Activated CD4-positive, alpha-beta T cell treated with anti-CD3 and anti-CD28 coated beads, Interleukin-2, amount 10 ng/mL, durations not matched to agents 7 days and 5 days (primary cell): Measurements from ENCODE around the gene KIAA0825. TPM values are rescaled to one million over a fixed set of nuclear protein-coding genes. Genes with fewer than 3 reads are reported as not detected.

Source experiments
- CTCF ChIA-PET: fragments of 350-600 bp; sonication (Branson Sonifier 250); formaldehyde crosslinking; loops from one replicate; lab custom pipeline; 2021; ENCODE audit warnings: antibody characterized with exemption; lab: Charles Lee
- POLR2A ChIA-PET: fragments of 350-600 bp; sonication (Branson Sonifier 250); formaldehyde crosslinking; loops from one replicate; lab custom pipeline; 2021; ENCODE audit warnings: antibody characterized with exemption; lab: Charles Lee
- DNase-seq: peaks from one replicate; pipeline ENCODE4 v3.0.0-alpha.2; 2020
- H3K27ac Mint-ChIP-seq: one replicate; pipeline ENCODE4 v1.8.0; 2021; ENCODE audit warnings: mild to moderate bottlenecking, moderate library complexity, mixed read lengths
- H3K27me3 Mint-ChIP-seq: one replicate; pipeline ENCODE4 v1.8.0; 2021; ENCODE audit warnings: mixed read lengths
- H3K36me3 Mint-ChIP-seq: one replicate; pipeline ENCODE4 v1.8.0; 2021; ENCODE audit warnings: low read depth, mixed read lengths
- H3K4me1 Mint-ChIP-seq: one replicate; pipeline ENCODE4 v1.8.0; 2021; ENCODE audit warnings: mixed read lengths
- H3K4me3 Mint-ChIP-seq: one replicate; pipeline ENCODE4 v1.8.0; 2021; ENCODE audit warnings: mild to moderate bottlenecking, moderate library complexity, mixed read lengths
- H3K9me3 Mint-ChIP-seq: one replicate; pipeline ENCODE4 v1.8.0; 2021; ENCODE audit warnings: mixed read lengths
- total RNA-seq, 2 experiments: library from RNA; stranded (reverse); gene quantifications; one replicate each; pipeline ENCODE4 v1.2.3, GENCODE V29; 2021

Gene KIAA0825
- total RNA-seq, 2 experiments from 2014 or later, result 2.1 to 2.7 TPM

DNA sequence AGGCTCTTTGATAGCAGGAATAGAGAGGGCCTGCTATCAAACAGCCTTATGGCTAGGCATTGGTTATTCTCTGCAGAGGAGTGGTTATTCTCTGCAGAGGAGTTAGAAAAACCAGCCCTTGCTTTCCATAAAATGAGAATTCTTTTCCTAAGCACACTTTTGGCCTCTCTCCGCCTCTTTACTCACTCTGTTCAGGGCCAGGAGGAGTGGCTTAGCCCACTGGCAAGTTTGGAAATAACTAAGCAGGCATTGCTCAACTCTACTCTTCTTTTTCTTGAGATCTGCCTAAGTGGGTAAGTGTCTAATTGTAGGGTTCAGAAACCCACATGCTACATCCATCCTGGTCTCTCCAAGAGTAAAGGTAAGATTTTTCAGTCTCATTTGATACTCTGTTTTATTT is 341.7 kb downstream of the KIAA0825 start:
- POLR2A ChIA-PET, result no interaction called here
- CTCF ChIA-PET, result no interaction called here
- Mint-ChIP-seq H3K4me3 (no peak overlapping the region), H3K27me3 (no peaks in the 10 kb centered on the region), H3K9me3 (no peaks in the 10 kb centered on the region), H3K36me3 (no peaks in the 10 kb centered on the region), H3K27ac (no peak overlapping the region), H3K4me1 (no peaks in the 10 kb centered on the region)
- DNase-seq, result no peak

DNA sequence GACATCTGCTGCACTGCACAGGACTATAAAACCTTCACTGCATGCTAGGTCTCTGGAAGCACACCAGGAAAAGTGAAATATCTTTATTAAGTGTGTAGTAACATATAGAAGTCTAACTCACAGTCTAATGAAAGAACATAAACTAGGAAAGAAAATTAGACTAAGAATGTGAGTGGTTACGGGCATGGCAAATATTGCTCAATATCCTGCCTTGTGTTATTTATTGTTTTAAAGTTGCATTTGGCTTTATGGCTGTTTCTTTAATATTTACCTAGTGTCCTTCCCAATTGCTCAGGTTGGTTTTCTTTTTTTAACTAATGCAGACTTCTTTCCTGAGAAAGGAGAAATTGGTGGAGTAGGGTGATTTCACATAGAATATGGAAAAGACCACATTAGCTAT is 342.4 kb downstream of the KIAA0825 start:
- Mint-ChIP-seq H3K27ac (no peak overlapping the region), H3K4me3 (no peak overlapping the region), H3K4me1 (no peaks in the 10 kb centered on the region), H3K36me3 (no peaks in the 10 kb centered on the region), H3K9me3 (no peaks in the 10 kb centered on the region), H3K27me3 (no peaks in the 10 kb centered on the region)
- CTCF ChIA-PET, result no interaction called here
- POLR2A ChIA-PET, result no interaction called here
- no peak for DNase-seq

- ChIA-PET POLR2A (no interaction called here), CTCF (interaction anchor here (1.0 kb wide), 1 partner anchor 8 kb away, joined by 4 read pairs; no protein-coding TSS in a partner anchor)
- Mint-ChIP-seq H3K27ac (no peak overlapping the region), H3K4me1 (no peaks in the 10 kb centered on the region), H3K36me3 (no peaks in the 10 kb centered on the region), H3K27me3 (no peaks in the 10 kb centered on the region), H3K9me3 (no peaks in the 10 kb centered on the region), H3K4me3 (no peak overlapping the region)
- DNase-seq, result no peak
Measured at GRCh38 chr5:94274707-94275106, 343.7 kb downstream of the KIAA0825 start.

- Mint-ChIP-seq H3K36me3 (no peaks in the 10 kb centered on the region), H3K4me1 (peaks cover 2% of the 10 kb centered on the region), H3K27me3 (no peaks in the 10 kb centered on the region), H3K4me3 (no peak overlapping the region), H3K9me3 (peaks cover 2% of the 10 kb centered on the region), H3K27ac (no peak overlapping the region)
- CTCF ChIA-PET, result no interaction called here
- DNase-seq, result no peak
- POLR2A ChIA-PET, result no interaction called here
Measured at GRCh38 chr5:94268226-94268625, 350.2 kb downstream of the KIAA0825 start.

GRCh38 chr5:94267350-94267899 is 351.0 kb downstream of the KIAA0825 start:
- DNase-seq, result no peak
- H3K27me3 Mint-ChIP-seq, result no peaks in the 10 kb centered on the region
- no peak overlapping the region for H3K27ac Mint-ChIP-seq
- peaks cover 4% of the 10 kb centered on the region for H3K4me1 Mint-ChIP-seq
- ChIA-PET CTCF (no interaction called here), POLR2A (no interaction called here)
- H3K4me3 Mint-ChIP-seq, result no peak overlapping the region
- H3K36me3 Mint-ChIP-seq, result no peaks in the 10 kb centered on the region
- peaks cover 2% of the 10 kb centered on the region for H3K9me3 Mint-ChIP-seq

DNA sequence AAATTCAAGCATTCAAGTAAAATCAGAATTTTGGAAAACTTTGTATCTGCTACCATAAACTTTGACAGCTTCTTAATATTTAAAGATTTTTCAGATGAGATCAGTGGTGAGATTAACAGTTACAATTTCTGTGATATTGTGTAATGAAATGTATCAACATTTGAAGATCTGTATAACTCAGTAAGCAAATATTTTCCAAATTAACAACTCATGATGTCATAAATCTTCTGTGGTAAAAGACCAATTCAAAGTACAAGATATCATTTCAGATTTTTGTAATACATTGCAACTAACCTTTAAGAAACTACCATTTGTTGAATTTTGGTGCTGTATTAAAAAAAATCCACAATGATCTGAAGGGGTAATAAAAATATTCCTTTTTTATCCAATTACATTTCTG is 352.2 kb downstream of the KIAA0825 start:
- Mint-ChIP-seq H3K4me1 (peaks cover 4% of the 10 kb centered on the region), H3K4me3 (no peak overlapping the region), H3K9me3 (peaks cover 2% of the 10 kb centered on the region), H3K27me3 (no peaks in the 10 kb centered on the region), H3K36me3 (no peaks in the 10 kb centered on the region), H3K27ac (no peak overlapping the region)
- CTCF ChIA-PET, result no interaction called here
- no peak for DNase-seq
- POLR2A ChIA-PET, result no interaction called here

DNA sequence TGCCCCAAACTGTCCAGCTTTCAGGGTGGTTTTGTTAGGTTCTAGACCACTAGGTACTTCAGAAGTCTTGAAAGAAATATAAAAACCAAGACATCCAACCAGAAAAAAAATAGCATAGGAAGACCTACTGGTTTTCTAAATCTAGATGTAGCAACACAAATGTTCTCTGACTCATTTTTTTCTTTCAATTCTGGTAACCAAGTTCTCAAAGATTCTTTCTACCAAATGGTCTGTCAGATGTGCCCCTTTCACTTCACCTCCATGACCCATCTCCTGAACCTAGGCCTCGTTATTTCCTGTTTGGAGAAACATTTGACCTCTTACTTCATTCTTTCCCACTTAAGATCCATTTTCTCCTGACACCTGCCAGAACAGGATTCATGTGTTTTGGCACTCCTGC is 355.3 kb downstream of the KIAA0825 start:
- no peak overlapping the region for H3K4me3 Mint-ChIP-seq
- no peaks in the 10 kb centered on the region for H3K27me3 Mint-ChIP-seq
- H3K27ac Mint-ChIP-seq, result no peak overlapping the region
- H3K9me3 Mint-ChIP-seq, result no peaks in the 10 kb centered on the region
- H3K36me3 Mint-ChIP-seq, result no peaks in the 10 kb centered on the region
- DNase-seq, result no peak
- ChIA-PET POLR2A (no interaction called here), CTCF (no interaction called here)
- H3K4me1 Mint-ChIP-seq, result peaks cover 4% of the 10 kb centered on the region

- DNase-seq, result no peak
- CTCF ChIA-PET, result no interaction called here
- no peak overlapping the region for H3K27ac Mint-ChIP-seq
- H3K4me1 Mint-ChIP-seq, result peaks cover 4% of the 10 kb centered on the region
- no peaks in the 10 kb centered on the region for H3K9me3 Mint-ChIP-seq
- no peaks in the 10 kb centered on the region for H3K27me3 Mint-ChIP-seq
- H3K36me3 Mint-ChIP-seq, result no peaks in the 10 kb centered on the region
- H3K4me3 Mint-ChIP-seq, result no peak overlapping the region
- POLR2A ChIA-PET, result no interaction called here
Measured at GRCh38 chr5:94260096-94260495, 358.3 kb downstream of the KIAA0825 start.

GRCh38 chr5:94254214-94254613 is 364.2 kb downstream of the KIAA0825 start:
- ChIA-PET CTCF (interaction anchor here (1.2 kb wide), 1 partner anchor 14 kb away, joined by 5 read pairs; no protein-coding TSS in a partner anchor), POLR2A (interaction anchor here (0.7 kb wide), 1 partner anchor 1021 kb away, joined by 3 read pairs; no protein-coding TSS in a partner anchor)
- no peak for DNase-seq
- Mint-ChIP-seq H3K27me3 (no peaks in the 10 kb centered on the region), H3K4me3 (no peak overlapping the region), H3K27ac (no peak overlapping the region), H3K9me3 (no peaks in the 10 kb centered on the region), H3K4me1 (no peaks in the 10 kb centered on the region), H3K36me3 (no peaks in the 10 kb centered on the region)

- no peaks in the 10 kb centered on the region for H3K36me3 Mint-ChIP-seq
- H3K4me3 Mint-ChIP-seq, result no peak overlapping the region
- no peaks in the 10 kb centered on the region for H3K4me1 Mint-ChIP-seq
- H3K9me3 Mint-ChIP-seq, result no peaks in the 10 kb centered on the region
- no peaks in the 10 kb centered on the region for H3K27me3 Mint-ChIP-seq
- ChIA-PET POLR2A (no interaction called here), CTCF (no interaction called here)
- DNase-seq, result no peak
- H3K27ac Mint-ChIP-seq, result no peak overlapping the region
Measured at GRCh38 chr5:94250985-94251384, 367.4 kb downstream of the KIAA0825 start.

- no peaks in the 10 kb centered on the region for H3K36me3 Mint-ChIP-seq
- POLR2A ChIA-PET, result no interaction called here
- CTCF ChIA-PET, result no interaction called here
- no peak overlapping the region for H3K27ac Mint-ChIP-seq
- no peaks in the 10 kb centered on the region for H3K27me3 Mint-ChIP-seq
- no peak overlapping the region for H3K4me3 Mint-ChIP-seq
- no peaks in the 10 kb centered on the region for H3K9me3 Mint-ChIP-seq
- no peaks in the 10 kb centered on the region for H3K4me1 Mint-ChIP-seq
- no peak for DNase-seq
Measured at GRCh38 chr5:94249430-94249829, 369.0 kb downstream of the KIAA0825 start.

DNA sequence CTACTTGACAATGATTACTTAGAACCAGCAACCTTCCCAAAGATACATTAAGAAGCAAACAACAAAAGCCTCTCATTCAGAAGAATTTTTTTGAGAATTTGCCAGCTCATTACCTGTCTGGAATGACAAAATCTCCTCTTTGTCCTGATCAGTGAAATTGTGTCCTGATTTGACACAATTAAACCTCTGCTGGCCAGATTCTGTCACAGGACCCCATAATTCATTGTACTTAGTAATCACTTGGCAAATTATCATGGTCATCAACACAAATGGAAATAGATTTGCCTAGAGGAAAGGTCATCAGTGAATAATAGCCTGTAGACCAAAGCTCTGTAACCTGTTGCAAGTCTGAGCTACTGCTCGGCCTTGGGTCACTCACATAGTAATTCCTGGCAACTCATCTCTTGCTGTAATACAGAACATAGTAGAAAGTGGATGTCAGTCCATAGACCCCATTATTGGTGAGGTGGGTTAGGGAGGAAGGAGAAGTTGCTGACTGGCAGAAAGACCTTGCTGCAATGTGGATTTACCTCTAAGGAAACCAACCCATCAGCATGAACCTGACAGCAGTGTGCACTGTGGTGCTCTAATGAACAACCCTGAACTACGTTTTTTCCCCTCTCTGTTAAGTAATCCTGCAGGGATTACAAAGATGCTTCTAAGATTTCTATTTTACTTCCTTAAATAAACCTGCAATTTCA is 370.1 kb downstream of the KIAA0825 start:
- Mint-ChIP-seq H3K4me3 (no peak overlapping the region), H3K27me3 (no peaks in the 10 kb centered on the region), H3K27ac (no peak overlapping the region), H3K9me3 (no peaks in the 10 kb centered on the region), H3K36me3 (no peaks in the 10 kb centered on the region), H3K4me1 (no peaks in the 10 kb centered on the region)
- POLR2A ChIA-PET, result no interaction called here
- CTCF ChIA-PET, result no interaction called here
- no peak for DNase-seq

- no peak for DNase-seq
- ChIA-PET CTCF (interaction anchor here (0.7 kb wide), 1 partner anchor 10 kb away, joined by 3 read pairs; no protein-coding TSS in a partner anchor), POLR2A (no interaction called here)
- Mint-ChIP-seq H3K36me3 (no peaks in the 10 kb centered on the region), H3K27me3 (peaks cover 2% of the 10 kb centered on the region), H3K27ac (no peak overlapping the region), H3K9me3 (no peaks in the 10 kb centered on the region), H3K4me3 (no peak overlapping the region), H3K4me1 (no peaks in the 10 kb centered on the region)
Measured at GRCh38 chr5:94245608-94246007, 372.8 kb downstream of the KIAA0825 start.

DNA sequence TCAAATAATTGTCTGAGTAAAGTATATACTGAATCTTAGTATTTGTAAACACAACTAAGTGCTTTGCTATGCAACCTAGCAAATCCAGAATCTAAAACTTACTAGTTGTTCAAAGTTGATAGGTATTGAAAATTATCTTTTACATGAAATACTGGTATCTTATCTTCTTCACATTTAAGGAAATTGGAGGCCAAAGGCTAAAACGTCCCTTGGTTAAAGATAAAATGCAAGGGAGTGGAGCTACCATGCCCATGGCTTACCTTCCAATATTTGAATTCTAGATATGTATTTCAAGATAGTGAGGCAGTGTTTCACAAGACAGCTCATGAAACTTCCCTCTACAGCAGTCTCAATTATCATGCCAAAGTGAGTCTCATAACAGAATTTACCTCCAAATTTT is 373.5 kb downstream of the KIAA0825 start:
- POLR2A ChIA-PET, result no interaction called here
- H3K36me3 Mint-ChIP-seq, result no peaks in the 10 kb centered on the region
- CTCF ChIA-PET, result no interaction called here
- H3K9me3 Mint-ChIP-seq, result no peaks in the 10 kb centered on the region
- no peaks in the 10 kb centered on the region for H3K4me1 Mint-ChIP-seq
- H3K27me3 Mint-ChIP-seq, result peaks cover 2% of the 10 kb centered on the region
- no peak overlapping the region for H3K4me3 Mint-ChIP-seq
- no peak for DNase-seq
- no peak overlapping the region for H3K27ac Mint-ChIP-seq
